Mesothelial cell of epicardium (in vitro differentiated cells): Measurements from ENCODE around the gene BMP2K. TPM values are rescaled to one million over a fixed set of nuclear protein-coding genes. Genes with fewer than 3 reads are reported as not detected.

Experiments used
- DNase-seq, 2 experiments: peaks; one replicate each; pipeline ENCODE4 v3.0.0; 2021; ENCODE audit warnings: low spot score in 2 of 2; ENCODE audit not compliant: unreplicated experiment in 2 of 2
- H3K27ac Mint-ChIP-seq: 2 replicates; pipeline ENCODE4 v1.8.0; 2021; ENCODE audit warnings: mixed read lengths
- H3K27me3 Mint-ChIP-seq: 2 replicates; pipeline ENCODE4 v1.8.0; 2021; ENCODE audit warnings: low read depth, mixed read lengths
- H3K36me3 Mint-ChIP-seq: 2 replicates; pipeline ENCODE4 v1.8.0; 2021; ENCODE audit warnings: mixed read lengths
- H3K4me1 Mint-ChIP-seq: 2 replicates; pipeline ENCODE4 v1.8.0; 2021; ENCODE audit warnings: mixed read lengths
- H3K4me3 Mint-ChIP-seq: 2 replicates; pipeline ENCODE4 v1.8.0; 2021; ENCODE audit warnings: mild to moderate bottlenecking, moderate library complexity, mixed read lengths
- H3K9me3 Mint-ChIP-seq: 2 replicates; pipeline ENCODE4 v1.8.0; 2021; ENCODE audit warnings: mixed read lengths
- total RNA-seq: library from RNA; stranded (reverse); gene quantifications from 3 replicates; pipeline ENCODE4 v1.2.1, GENCODE V29; 2021
- TF ChIP-seq, protein P1 (sequence below): fragments of 200-600 bp; sonication (generic); IDR thresholded peaks from one replicate; pipeline ENCODE4 v1.5.0; 2021; ENCODE audit warnings: antibody characterized with exemption; ENCODE audit not compliant: unreplicated experiment

The BMP2K gene
- total RNA-seq, 1 donor from 2014 or later: 23.2 TPM

- DNase-seq: no peak
- TF ChIP-seq, protein P1, sequence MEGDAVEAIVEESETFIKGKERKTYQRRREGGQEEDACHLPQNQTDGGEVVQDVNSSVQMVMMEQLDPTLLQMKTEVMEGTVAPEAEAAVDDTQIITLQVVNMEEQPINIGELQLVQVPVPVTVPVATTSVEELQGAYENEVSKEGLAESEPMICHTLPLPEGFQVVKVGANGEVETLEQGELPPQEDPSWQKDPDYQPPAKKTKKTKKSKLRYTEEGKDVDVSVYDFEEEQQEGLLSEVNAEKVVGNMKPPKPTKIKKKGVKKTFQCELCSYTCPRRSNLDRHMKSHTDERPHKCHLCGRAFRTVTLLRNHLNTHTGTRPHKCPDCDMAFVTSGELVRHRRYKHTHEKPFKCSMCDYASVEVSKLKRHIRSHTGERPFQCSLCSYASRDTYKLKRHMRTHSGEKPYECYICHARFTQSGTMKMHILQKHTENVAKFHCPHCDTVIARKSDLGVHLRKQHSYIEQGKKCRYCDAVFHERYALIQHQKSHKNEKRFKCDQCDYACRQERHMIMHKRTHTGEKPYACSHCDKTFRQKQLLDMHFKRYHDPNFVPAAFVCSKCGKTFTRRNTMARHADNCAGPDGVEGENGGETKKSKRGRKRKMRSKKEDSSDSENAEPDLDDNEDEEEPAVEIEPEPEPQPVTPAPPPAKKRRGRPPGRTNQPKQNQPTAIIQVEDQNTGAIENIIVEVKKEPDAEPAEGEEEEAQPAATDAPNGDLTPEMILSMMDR: no peak
- Mint-ChIP-seq H3K36me3 (no peaks in the 10 kb centered on the region), H3K4me1 (peaks cover 12% of the 10 kb centered on the region), H3K9me3 (no peaks in the 10 kb centered on the region), H3K4me3 (peak overlapping the region; percentile 91), H3K27me3 (no peaks in the 10 kb centered on the region), H3K27ac (peak overlapping the region; percentile 91)
Measured at GRCh38 chr4:78776729-78777575, 802 bp downstream of the BMP2K start.

DNA sequence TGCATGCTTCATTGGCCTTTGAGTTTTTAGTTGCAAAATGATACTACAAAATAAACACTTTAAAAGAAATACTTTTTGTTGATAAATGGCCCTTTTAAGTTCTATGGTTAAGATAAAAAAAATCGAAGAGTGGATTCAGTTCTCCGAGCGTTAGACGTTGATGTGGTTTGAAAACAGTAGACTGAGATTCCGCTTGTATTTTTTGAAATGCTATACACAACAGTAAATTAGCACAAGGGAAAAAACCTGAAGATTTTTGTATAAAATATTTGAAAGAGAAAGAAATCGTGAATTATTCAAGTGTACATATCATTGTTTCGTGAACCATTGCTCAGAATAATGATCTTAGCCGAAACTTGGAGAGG is 1.4 kb downstream of the BMP2K start:
- H3K4me3 Mint-ChIP-seq: peak overlapping the region; percentile 91
- no peaks in the 10 kb centered on the region for H3K9me3 Mint-ChIP-seq
- TF ChIP-seq, protein P1: no peak
- H3K27ac Mint-ChIP-seq: peak overlapping the region; percentile 91
- no peak for DNase-seq
- H3K36me3 Mint-ChIP-seq: no peaks in the 10 kb centered on the region
- peaks cover 12% of the 10 kb centered on the region for H3K4me1 Mint-ChIP-seq
- no peaks in the 10 kb centered on the region for H3K27me3 Mint-ChIP-seq

DNA sequence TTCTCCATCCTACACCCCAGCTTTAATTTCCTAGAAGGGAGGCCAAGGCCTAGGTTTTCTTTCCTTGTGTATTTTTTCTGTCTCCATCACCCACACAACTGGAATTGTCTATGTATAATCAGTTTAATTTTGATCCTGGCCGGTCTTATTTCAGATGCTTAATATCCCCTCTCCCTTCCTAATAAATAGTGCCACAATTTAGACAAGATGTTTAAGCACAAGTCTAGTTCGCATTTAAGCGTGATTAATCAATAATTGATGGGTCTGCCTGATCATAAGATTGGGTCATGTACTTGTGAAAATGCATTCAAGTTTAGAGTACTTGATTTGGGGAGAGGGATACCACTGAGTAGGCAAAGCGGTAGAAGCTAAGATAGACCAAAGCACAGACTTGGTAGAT is 2.4 kb downstream of the BMP2K start:
- Mint-ChIP-seq H3K27me3 (no peaks in the 10 kb centered on the region), H3K4me3 (no peak overlapping the region), H3K36me3 (no peaks in the 10 kb centered on the region), H3K9me3 (no peaks in the 10 kb centered on the region), H3K27ac (no peak overlapping the region), H3K4me1 (peaks cover 12% of the 10 kb centered on the region)
- TF ChIP-seq, protein P1: no peak
- no peak for DNase-seq

DNA sequence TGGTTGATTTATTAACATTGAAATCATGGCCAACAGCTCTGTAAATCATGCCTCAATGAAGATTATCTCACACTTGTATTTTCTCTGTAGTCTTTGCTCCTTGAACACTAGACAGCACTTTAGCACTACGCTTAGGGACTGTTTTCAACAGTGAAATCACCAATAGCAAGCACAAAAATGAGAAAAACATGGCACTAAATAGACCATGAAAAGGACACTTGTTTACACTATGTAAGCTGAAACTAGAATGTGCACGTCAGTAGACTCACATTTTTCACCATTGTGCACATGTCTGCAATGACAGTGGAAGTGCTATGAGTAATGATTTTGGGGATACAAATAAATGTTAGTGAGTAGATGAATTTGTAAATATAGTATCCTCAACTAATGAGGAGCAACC is 3.1 kb downstream of the BMP2K start:
- Mint-ChIP-seq H3K4me1 (peaks cover 15% of the 10 kb centered on the region), H3K9me3 (no peaks in the 10 kb centered on the region)
- no peak for DNase-seq

DNA sequence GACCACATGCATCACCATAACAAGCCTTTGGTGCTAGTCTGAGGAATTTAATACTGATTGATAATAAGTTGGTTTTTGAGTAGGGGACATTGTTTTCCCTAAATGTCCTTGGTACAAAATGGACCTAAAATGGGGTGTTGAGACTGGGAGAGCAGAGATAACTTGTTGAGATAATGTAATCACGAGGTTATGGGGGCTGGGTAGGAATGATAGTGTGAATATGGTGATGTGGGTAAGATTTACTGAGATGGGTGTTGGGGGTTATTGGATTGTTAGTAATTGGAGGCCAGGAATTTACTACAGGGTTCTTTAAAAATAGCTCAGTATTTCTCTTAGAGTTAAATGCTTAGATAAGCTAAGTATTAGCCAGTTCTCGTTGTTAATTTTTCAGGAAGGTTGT is 3.9 kb downstream of the BMP2K start:
- Mint-ChIP-seq H3K4me1 (peaks cover 13% of the 10 kb centered on the region), H3K36me3 (no peaks in the 10 kb centered on the region)

More for the DNA sequence above, 3.1 kb downstream of the BMP2K start:
- Mint-ChIP-seq H3K36me3 (no peaks in the 10 kb centered on the region), H3K4me3 (no peak overlapping the region), H3K27me3 (no peaks in the 10 kb centered on the region), H3K27ac (no peak overlapping the region)
- TF ChIP-seq, protein P1: no peak

More for the DNA sequence above, 3.9 kb downstream of the BMP2K start:
- no peak overlapping the region for H3K27ac Mint-ChIP-seq
- TF ChIP-seq, protein P1: no peak
- no peaks in the 10 kb centered on the region for H3K9me3 Mint-ChIP-seq
- no peak for DNase-seq
- no peak overlapping the region for H3K4me3 Mint-ChIP-seq
- no peaks in the 10 kb centered on the region for H3K27me3 Mint-ChIP-seq
